ENCODE measurements around the gene ASCL3.
"Not testable (repeated sequence)": the region's sequence is repeated elsewhere in the genome, so short reads cannot be mapped to it uniquely, and the experiment has no call there.

ASCL3 gene

GRCh38 chr11:8942518-8943066, at the start of gene ASCL3:
ASCL3 (minus strand) TSS chr11:8943016; CDS start chr11:8938161, 4,855 bp downstream.
- DNase-seq (ENCODE audit: low read depth), result no peak

GRCh38 chr11:8989453-8989852, 46.6 kb upstream of the ASCL3 start:
- DNase-seq (ENCODE audit: low read depth), result no peak

GRCh38 chr11:8988329-8989234, 45.8 kb upstream of the ASCL3 start:
- DNase-seq (ENCODE audit: low read depth), result no peak

- DNase-seq (ENCODE audit: low read depth), result no peak
Observed at GRCh38 chr11:8987446-8987845, 44.6 kb upstream of the ASCL3 start.

GRCh38 chr11:8986772-8987171, 44.0 kb upstream of the ASCL3 start:
- not testable (repeated sequence) for DNase-seq (ENCODE audit: low read depth)

- no peak for DNase-seq (ENCODE audit: low read depth)
Observed at GRCh38 chr11:8985462-8985861, 42.6 kb upstream of the ASCL3 start.

- DNase-seq (ENCODE audit: low read depth), result no peak
Observed at GRCh38 chr11:8983552-8983951, 40.7 kb upstream of the ASCL3 start.

- no peak for DNase-seq (ENCODE audit: low read depth)
Observed at GRCh38 chr11:8980485-8980884, 37.7 kb upstream of the ASCL3 start.

- not testable (repeated sequence) for DNase-seq (ENCODE audit: low read depth)
Observed at GRCh38 chr11:8979365-8979764, 36.5 kb upstream of the ASCL3 start.

GRCh38 chr11:8973121-8973520, 30.3 kb upstream of the ASCL3 start:
- DNase-seq (ENCODE audit: low read depth), result no peak

- DNase-seq (ENCODE audit: low read depth), result no peak
Observed at GRCh38 chr11:8971924-8972316, 29.1 kb upstream of the ASCL3 start.

- DNase-seq (ENCODE audit: low read depth), result no peak
Observed at GRCh38 chr11:8971196-8971923, 28.5 kb upstream of the ASCL3 start.

GRCh38 chr11:8967184-8967583, 24.4 kb upstream of the ASCL3 start:
- no peak for DNase-seq (ENCODE audit: low read depth)

- peak; percentile 63 for DNase-seq (ENCODE audit: low read depth)
Observed at GRCh38 chr11:8964324-8965320, 21.8 kb upstream of the ASCL3 start, which contains the start of gene TMEM9B. TMEM9B (minus strand) TSS chr11:8964442; CDS start chr11:8964313, 129 bp downstream.

- peak; percentile 49 for DNase-seq (ENCODE audit: low read depth)
Observed at GRCh38 chr11:8963569-8964323, 20.9 kb upstream of the ASCL3 start.

GRCh38 chr11:8962841-8963240, 20.0 kb upstream of the ASCL3 start:
- no peak for DNase-seq (ENCODE audit: low read depth)

GRCh38 chr11:8961401-8961800, 18.6 kb upstream of the ASCL3 start:
- no peak for DNase-seq (ENCODE audit: low read depth)

- no peak for DNase-seq (ENCODE audit: low read depth)
Observed at GRCh38 chr11:8959546-8960166, 16.8 kb upstream of the ASCL3 start.

- DNase-seq (ENCODE audit: low read depth), result no peak
Observed at GRCh38 chr11:8956860-8957259, 14.0 kb upstream of the ASCL3 start.

GRCh38 chr11:8948886-8949285, 6.1 kb upstream of the ASCL3 start:
- no peak for DNase-seq (ENCODE audit: low read depth)
